H1 (cell line): Measurements from ENCODE around the gene BSPRY. TPM values are rescaled to one million over a fixed set of nuclear protein-coding genes. Genes with fewer than 3 reads are reported as not detected.
"Not testable (repeated sequence)": the region's sequence is repeated elsewhere in the genome, so short reads cannot be mapped to it uniquely, and the experiment has no call there.

Experiments
- CTCF ChIA-PET: fragments of 300-600 bp; sonication (Branson Sonifier 250); formaldehyde crosslinking; loops from one replicate; lab custom pipeline; 2021; ENCODE audit not compliant: partially characterized antibody; lab: Charles Lee
- POLR2A ChIA-PET: fragments of 300-600 bp; sonication (Branson Sonifier 250); formaldehyde crosslinking; loops from one replicate; lab custom pipeline; 2021; ENCODE audit warnings: inconsistent platforms; ENCODE audit not compliant: partially characterized antibody; lab: Charles Lee
- DNase-seq, 2 experiments: peaks; one replicate each; pipeline versions ENCODE4 v3.0.0 to v3.0.0-alpha.2; 2010 to 2022; ENCODE audit warnings: low spot score in 2 of 2, low read depth in 1 of 2, mixed read lengths in 1 of 2
- FAIRE-seq: peaks from 2 replicates; lab custom pipeline; 2011; peaks lifted over from hg19 to GRCh38; lab: Jason Lieb, UNC
- H2AFZ ChIP-seq: 2 replicates; pipeline ENCODE4 v1.8.1; 2012; ENCODE audit warnings: low read length, inconsistent platforms
- H2AK5ac ChIP-seq: 2 replicates; pipeline ENCODE4 v1.6.1; 2013; ENCODE audit warnings: low read depth, low read length
- H2BK120ac ChIP-seq: replicated peaks from 2 replicates; pipeline ENCODE3; 2013; ENCODE audit warnings: low read depth, low read length, inconsistent platforms
- H2BK12ac ChIP-seq: 2 replicates; pipeline ENCODE4 v1.6.1; 2013; ENCODE audit warnings: low read depth, low read length
- H2BK15ac ChIP-seq: 2 replicates; pipeline ENCODE4 v1.6.1; 2013; ENCODE audit warnings: low read length
- H2BK20ac ChIP-seq: 2 replicates; pipeline ENCODE4 v1.6.1; 2013; ENCODE audit warnings: low read length
- H2BK5ac ChIP-seq: 2 replicates; pipeline ENCODE4 v1.6.1; 2013; ENCODE audit warnings: low read depth, low read length
- H3K14ac ChIP-seq: 2 replicates; pipeline ENCODE4 v1.6.1; 2013; ENCODE audit warnings: inconsistent platforms; ENCODE audit not compliant: insufficient read length
- H3K18ac ChIP-seq: 2 replicates; pipeline ENCODE4 v1.6.1; 2013; ENCODE audit warnings: low read length; ENCODE audit errors: extremely low read depth
- H3K23ac ChIP-seq: 2 replicates; pipeline ENCODE4 v1.6.1; 2013; ENCODE audit warnings: inconsistent platforms; ENCODE audit not compliant: insufficient read length
- H3K23me2 ChIP-seq: 2 replicates; pipeline ENCODE4 v1.6.1; 2013; ENCODE audit warnings: low read depth, low read length
- H3K27ac ChIP-seq: 2 replicates; pipeline ENCODE4 v1.6.1; 2011; ENCODE audit warnings: low read depth, low read length, inconsistent platforms
- H3K27me3 ChIP-seq, 4 experiments: replicated peaks in 1 of 4; 1 replicate in 1 of 4; 2 replicates in 3 of 4; pipeline versions ENCODE4 v1.6.1 to v1.8.1; 2011 to 2013; ENCODE audit warnings: low read length in 3 of 4, mild to moderate bottlenecking in 3 of 4, inconsistent platforms in 2 of 4, mixed read lengths in 2 of 4, moderate library complexity in 1 of 4; ENCODE audit not compliant: control insufficient read depth in 3 of 4, insufficient read depth in 3 of 4; ENCODE audit errors: extremely low read depth in 1 of 4
- H3K36me3 ChIP-seq, 4 experiments: 2 replicates each; pipeline versions ENCODE4 v1.6.1 to v1.8.1; 2011 to 2013; ENCODE audit warnings: mild to moderate bottlenecking in 4 of 4, low read length in 3 of 4, moderate library complexity in 2 of 4, control low read depth in 1 of 4, inconsistent platforms in 1 of 4; ENCODE audit not compliant: insufficient read depth in 4 of 4, control insufficient read depth in 2 of 4
- H3K4ac ChIP-seq: replicated peaks from 2 replicates; pipeline ENCODE3; 2013; ENCODE audit warnings: low read length, low read depth, mixed read lengths, inconsistent platforms; ENCODE audit not compliant: insufficient read length
- H3K4me1 ChIP-seq, 4 experiments: replicated peaks in 1 of 4; 1 replicate in 1 of 4; 2 replicates in 3 of 4; pipeline versions ENCODE4 v1.6.1 to v1.8.1; 2011 to 2013; ENCODE audit warnings: low read length in 3 of 4, inconsistent platforms in 2 of 4, mixed read lengths in 1 of 4; ENCODE audit not compliant: insufficient read depth in 4 of 4, control insufficient read depth in 3 of 4
- H3K4me2 ChIP-seq, 2 experiments: 2 replicates each; pipeline versions ENCODE4 v1.6.1 to v1.8.1; 2011 to 2013; ENCODE audit warnings: low read depth in 2 of 2, low read length in 2 of 2, control low read depth in 1 of 2, inconsistent platforms in 1 of 2, mild to moderate bottlenecking in 1 of 2; ENCODE audit not compliant: insufficient read depth in 1 of 2
- H3K4me3 ChIP-seq, 4 experiments: fragments of 200-600, 300-600 bp in 1 of 4; sonication (generic), shearing (Covaris generic), sonication (Bioruptor Twin) in 1 of 4; 2 replicates each; pipeline versions ENCODE4 v1.5.1 to v1.8.1; 2011 to 2016; ENCODE audit warnings: low read length in 4 of 4, low read depth in 3 of 4, control low read depth in 2 of 4, inconsistent platforms in 2 of 4, mild to moderate bottlenecking in 2 of 4, mixed read lengths in 1 of 4, moderate library complexity in 1 of 4; ENCODE audit not compliant: insufficient read depth in 2 of 4; ENCODE audit errors: extremely low read depth in 1 of 4
- H3K56ac ChIP-seq: replicated peaks from 2 replicates; pipeline ENCODE3; 2013; ENCODE audit warnings: low read depth, mild to moderate bottlenecking, mixed read lengths, low read length, inconsistent platforms; ENCODE audit not compliant: insufficient read length
- H3K79me1 ChIP-seq: 2 replicates; pipeline ENCODE4 v1.6.1; 2013; ENCODE audit warnings: low read depth, low read length, control low read depth
- H3K79me2 ChIP-seq, 2 experiments: 2 replicates each; pipeline versions ENCODE4 v1.6.1 to v1.8.1; 2012 to 2013; ENCODE audit warnings: low read length in 2 of 2, mild to moderate bottlenecking in 2 of 2, inconsistent platforms in 1 of 2; ENCODE audit not compliant: insufficient read depth in 2 of 2, control insufficient read depth in 1 of 2
- H3K9ac ChIP-seq, 4 experiments: replicated peaks in 1 of 4; 1 replicate in 1 of 4; 2 replicates in 3 of 4; pipeline versions ENCODE4 v1.6.1 to v1.8.1; 2011 to 2013; ENCODE audit warnings: low read depth in 3 of 4, low read length in 3 of 4, control low read depth in 2 of 4, mild to moderate bottlenecking in 2 of 4, moderate library complexity in 2 of 4, inconsistent platforms in 1 of 4; ENCODE audit errors: extremely low read depth in 1 of 4
- H3K9me3 ChIP-seq, 2 experiments: 2 replicates each; pipeline versions ENCODE4 v1.6.1 to v1.8.1; 2012 to 2013; ENCODE audit warnings: mild to moderate bottlenecking in 2 of 2, moderate library complexity in 2 of 2, control low read depth in 1 of 2, inconsistent platforms in 1 of 2, low read depth in 1 of 2, low read length in 1 of 2, mixed read lengths in 1 of 2; ENCODE audit not compliant: insufficient read depth in 2 of 2
- H4K20me1 ChIP-seq, 2 experiments: replicated peaks in 1 of 2; 2 replicates each; pipeline versions ENCODE3 to v1.8.1; 2011 to 2013; ENCODE audit warnings: inconsistent platforms in 2 of 2, low read length in 2 of 2, mild to moderate bottlenecking in 1 of 2; ENCODE audit not compliant: insufficient read depth in 2 of 2, control insufficient read depth in 1 of 2
- H4K5ac ChIP-seq: 2 replicates; pipeline ENCODE4 v1.6.1; 2013; ENCODE audit warnings: low read length, low read depth, mixed read lengths, inconsistent platforms; ENCODE audit not compliant: insufficient read length
- H4K8ac ChIP-seq: 2 replicates; pipeline ENCODE4 v1.8.0; 2013; ENCODE audit warnings: mild to moderate bottlenecking, moderate library complexity, low read length, inconsistent platforms; ENCODE audit not compliant: insufficient read depth; ENCODE audit errors: extremely low read depth
- H4K91ac ChIP-seq: replicated peaks from 2 replicates; pipeline ENCODE3; 2013; ENCODE audit warnings: low read length, mixed read lengths, inconsistent platforms; ENCODE audit not compliant: insufficient read length
- WGBS, 2 experiments: shearing (Covaris generic) in 1 of 2; methylation state at CpG; one replicate each; pipeline versions ENCODE4 v1.1.6 to v1.1.7; 2013 to 2015; ENCODE audit warnings: low lambda C conversion rate in 2 of 2, mixed read lengths in 2 of 2, inconsistent platforms in 1 of 2, low coverage in 1 of 2, missing lambda C conversion rate in 1 of 2; ENCODE audit not compliant: insufficient replicate concordance in 2 of 2, insufficient coverage in 1 of 2, insufficient read length in 1 of 2; ENCODE audit errors: extremely low coverage in 1 of 2, missing lambda C conversion rate in 1 of 2; 5-methylcytosine and 5-hydroxymethylcytosine counted together
- polyA plus RNA-seq, 7 experiments: library from polyadenylated mRNA; depleted of rRNA in 3 of 7; stranded (reverse) in 5 of 7; unstranded in 2 of 7; fragments of >200 nt in 5 of 7; fragments of 200-250 nt in 2 of 7; gene quantifications; 1 replicate in 5 of 7; 2 replicates in 1 of 7; 4 replicates in 1 of 7; pipeline versions ENCODE4 v1.2.1 to v1.2.3, GENCODE V29; 2011 to 2013; ENCODE audit warnings: missing spikeins in 2 of 7, mixed read lengths in 2 of 7
- total RNA-seq: library from RNA; stranded (reverse); fragmentation: NEBNext Ultra II Directional; extraction: Animal tissue kit (Norgen Biotek cat#: 25700); gene quantifications from 2 replicates; pipeline ENCODE4 v1.2.1, GENCODE V29; 2021

The BSPRY gene
- total and polyA plus RNA-seq, 2 of the 8 experiments (the other 6 are each of a cell fraction or from before 2014, with no cell fraction given): 5.5 to 10.9 TPM

- H3K4me2 ChIP-seq, H3K18ac ChIP-seq, DNase-seq, H3K27ac ChIP-seq, H2AK5ac ChIP-seq, H2AFZ ChIP-seq, H4K5ac ChIP-seq, H3K4ac ChIP-seq, H3K14ac ChIP-seq, H2BK5ac ChIP-seq, H3K4me1 ChIP-seq, H3K4me3 ChIP-seq, H4K8ac ChIP-seq, H4K20me1 ChIP-seq, H2BK15ac ChIP-seq, H3K9ac ChIP-seq, FAIRE-seq, H3K27me3 ChIP-seq, H3K9me3 ChIP-seq, H2BK12ac ChIP-seq, H2BK20ac ChIP-seq, H3K79me1 ChIP-seq, H4K91ac ChIP-seq, H2BK120ac ChIP-seq, H3K23ac ChIP-seq, H3K56ac ChIP-seq, H3K23me2 ChIP-seq: not testable (repeated sequence)
- ChIA-PET POLR2A (interaction anchor here (1.1 kb wide), 1 partner anchor 131 kb away, joined by 6 read pairs; the partner anchor contains the start of genes CDC26 and PRPF4), CTCF (interaction anchor here (0.9 to 9.0 kb wide), 12 partner anchors 11 to 250 kb away, joined by 3 to 61 read pairs (median 4); partner anchors contain the start of genes CDC26, PRPF4 and WDR31)
- H3K79me2 ChIP-seq: peaks cover 0 to 22% of the 10 kb centered on the region in 2 experiments; a peak in 3 of 4 replicates
- peaks cover 14 to 20% (median 16%) of the 10 kb centered on the region in 4 experiments for H3K36me3 ChIP-seq
- WGBS, 2 experiments: 84% methylated on average over 9 of the region's 9 CpGs; no CpG with 5 or more reads in 1 of the 2 experiments
These were observed 57.0 kb downstream of the BSPRY start for GRCh38 chr9:113406353-113406752.
